Mesenchymal stem cell (in vitro differentiated cells and primary cell): ENCODE measurements around the gene HIRA. TPM values are rescaled to one million over a fixed set of nuclear protein-coding genes. Genes with fewer than 3 reads are reported as not detected.
A peak's percentile ranks its signal among the peaks of the same experiment; 100 is the strongest.

Experiments
- DNase-seq: peaks from one replicate; pipeline ENCODE4 v3.0.0-alpha.2; 2013
- H2AFZ ChIP-seq: one replicate; pipeline ENCODE4 v1.6.1; 2013; ENCODE audit warnings: low read depth, mild to moderate bottlenecking, control low read depth, inconsistent platforms, low read length, moderate library complexity
- H2AK5ac ChIP-seq: 2 replicates; pipeline ENCODE4 v1.6.1; 2013; ENCODE audit warnings: low read length, moderate library complexity, mild to moderate bottlenecking, inconsistent platforms; ENCODE audit not compliant: severe bottlenecking
- H2BK120ac ChIP-seq: one replicate; pipeline ENCODE4 v1.6.1; 2013; ENCODE audit warnings: low read depth, mild to moderate bottlenecking, inconsistent platforms, low read length, moderate library complexity
- H2BK12ac ChIP-seq, 2 experiments: one replicate each; pipeline ENCODE4 v1.6.1; 2013; ENCODE audit warnings: inconsistent platforms in 2 of 2, low read length in 2 of 2, mild to moderate bottlenecking in 2 of 2, moderate library complexity in 2 of 2, control low read depth in 1 of 2
- H2BK15ac ChIP-seq: one replicate; pipeline ENCODE4 v1.6.1; 2013; ENCODE audit warnings: mild to moderate bottlenecking, low read depth, inconsistent platforms; ENCODE audit not compliant: poor library complexity, severe bottlenecking
- H2BK5ac ChIP-seq: 2 replicates; pipeline ENCODE4 v1.6.1; 2013; ENCODE audit warnings: low read depth, mild to moderate bottlenecking, low read length, control low read depth, inconsistent platforms; ENCODE audit not compliant: poor library complexity, severe bottlenecking
- H3K14ac ChIP-seq, 2 experiments: one replicate each; pipeline ENCODE4 v1.6.1; 2013; ENCODE audit warnings: inconsistent platforms in 2 of 2, low read length in 2 of 2, control low read depth in 1 of 2, mild to moderate bottlenecking in 1 of 2, moderate library complexity in 1 of 2
- H3K18ac ChIP-seq, 2 experiments: one replicate each; pipeline ENCODE4 v1.6.1; 2013; ENCODE audit warnings: inconsistent platforms in 2 of 2, low read length in 2 of 2, control low read depth in 1 of 2, low read depth in 1 of 2, mild to moderate bottlenecking in 1 of 2
- H3K23ac ChIP-seq, 2 experiments: one replicate each; pipeline ENCODE4 v1.6.1; 2013; ENCODE audit warnings: inconsistent platforms in 2 of 2, low read length in 2 of 2, mild to moderate bottlenecking in 2 of 2, moderate library complexity in 2 of 2, control low read depth in 1 of 2
- H3K27ac ChIP-seq: 2 replicates; pipeline ENCODE4 v1.5.1; 2013; ENCODE audit warnings: mild to moderate bottlenecking, moderate library complexity, low read length, control low read depth, inconsistent platforms; ENCODE audit not compliant: poor library complexity, severe bottlenecking
- H3K27me3 ChIP-seq, 2 experiments: 2 replicates each; pipeline versions ENCODE4 v1.6.1 to v1.7.0; 2013; ENCODE audit warnings: low read length in 2 of 2, mild to moderate bottlenecking in 2 of 2, moderate library complexity in 2 of 2, control low read depth in 1 of 2, inconsistent platforms in 1 of 2; ENCODE audit not compliant: control insufficient read depth in 1 of 2, insufficient read depth in 1 of 2
- H3K36me3 ChIP-seq, 2 experiments: 2 replicates each; pipeline versions ENCODE4 v1.6.1 to v1.7.0; 2013; ENCODE audit warnings: low read length in 2 of 2, control low read depth in 1 of 2, inconsistent platforms in 1 of 2, low read depth in 1 of 2, mild to moderate bottlenecking in 1 of 2; ENCODE audit not compliant: insufficient read depth in 2 of 2, control insufficient read depth in 1 of 2
- H3K4ac ChIP-seq, 2 experiments: one replicate each; pipeline ENCODE4 v1.6.1; 2013; ENCODE audit warnings: inconsistent platforms in 2 of 2, low read length in 2 of 2, mild to moderate bottlenecking in 2 of 2, moderate library complexity in 2 of 2, control low read depth in 1 of 2, low read depth in 1 of 2
- H3K4me1 ChIP-seq: 2 replicates; pipeline ENCODE4 v1.6.1; 2013; ENCODE audit warnings: low read depth, low read length, control low read depth; ENCODE audit not compliant: control insufficient read depth, insufficient read depth
- H3K4me2 ChIP-seq: 2 replicates; pipeline ENCODE4 v1.6.1; 2013; ENCODE audit warnings: low read length, mild to moderate bottlenecking, inconsistent platforms; ENCODE audit not compliant: poor library complexity, severe bottlenecking
- H3K4me3 ChIP-seq, 2 experiments: 2 replicates each; pipeline versions ENCODE4 v1.5.1 to v1.7.0; 2013; ENCODE audit warnings: low read length in 2 of 2, mild to moderate bottlenecking in 2 of 2, control low read depth in 1 of 2, low read depth in 1 of 2; ENCODE audit not compliant: insufficient read depth in 1 of 2
- H3K79me1 ChIP-seq: replicated peaks from 2 replicates; pipeline ENCODE4 v1.6.1; 2013; ENCODE audit warnings: mild to moderate bottlenecking, control low read depth, low read length, inconsistent platforms; ENCODE audit not compliant: poor library complexity, severe bottlenecking
- H3K9ac ChIP-seq: 2 replicates; pipeline ENCODE4 v1.7.0; 2013; ENCODE audit warnings: mild to moderate bottlenecking, low read length, moderate library complexity
- H3K9me3 ChIP-seq: 2 replicates; pipeline ENCODE4 v1.7.0; 2013; ENCODE audit warnings: mild to moderate bottlenecking, low read length; ENCODE audit not compliant: control insufficient read depth
- H4K8ac ChIP-seq: one replicate; pipeline ENCODE4 v1.6.1; 2013; ENCODE audit warnings: inconsistent platforms, mild to moderate bottlenecking, low read length, moderate library complexity
- H4K91ac ChIP-seq: one replicate; pipeline ENCODE4 v1.6.1; 2013; ENCODE audit warnings: mild to moderate bottlenecking, low read length, inconsistent platforms
- WGBS: methylation state at CpG from one replicate; pipeline ENCODE4 v1.1.7; 2013; ENCODE audit warnings: mixed read lengths; 5-methylcytosine and 5-hydroxymethylcytosine counted together
- small RNA-seq: library from polyadenylated mRNA; stranded (forward); fragments of <200 nt; extraction: miRNeasy Mini kit (QIAGEN cat#:217004); gene quantifications from one replicate; pipeline ENCODE3, GENCODE V24; 2013; ENCODE audit warnings: low read depth

Gene HIRA

DNA sequence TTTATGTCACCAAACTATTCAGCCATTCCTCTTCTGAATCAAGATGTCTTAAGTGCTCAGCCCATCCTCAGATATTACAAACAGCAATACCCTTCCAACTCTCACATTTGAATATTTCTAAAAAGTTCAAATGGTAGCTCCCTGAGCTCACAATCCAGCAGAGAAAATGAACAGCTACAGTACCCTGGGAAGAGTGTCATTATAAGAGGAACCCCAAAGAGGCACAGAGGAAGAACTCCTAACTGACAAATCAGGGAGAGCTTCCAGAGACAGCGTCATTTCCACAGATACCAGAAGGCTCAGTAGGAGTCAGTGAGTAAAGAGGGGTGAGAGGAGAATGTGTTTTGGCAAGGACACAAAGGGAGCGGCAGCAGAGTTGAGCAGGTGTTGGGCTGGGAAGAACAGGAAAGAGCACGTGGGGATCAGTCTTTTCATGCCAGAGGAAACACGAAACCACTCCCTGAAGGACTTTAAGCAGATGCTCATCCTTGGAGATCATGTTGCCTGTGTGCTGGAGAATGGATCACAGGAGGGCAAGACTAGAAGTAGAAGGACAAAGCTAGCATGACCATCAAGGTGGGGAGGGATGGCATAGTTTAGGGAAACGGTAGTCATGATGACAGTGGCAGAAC lies 144.3 kb downstream of the HIRA start:
- Histone ChIP-seq H3K27ac (peak overlapping the region; percentile 5), H3K79me1 (peaks cover 20% of the 10 kb centered on the region), H3K36me3 (no peaks in the 10 kb centered on the region), H2BK12ac (no peak overlapping the region), H3K9ac (no peak overlapping the region), H3K14ac (no peak overlapping the region), H3K4me3 (no peak overlapping the region), H3K9me3 (no peaks in the 10 kb centered on the region), H3K4me1 (peaks cover 17% of the 10 kb centered on the region), H2BK5ac (no peak overlapping the region), H3K4ac (no peak overlapping the region), H3K23ac (no peak overlapping the region), H3K18ac (no peak overlapping the region), H2AFZ (no peak overlapping the region), H4K91ac (no peak overlapping the region), H3K4me2 (no peak overlapping the region), H2BK120ac (no peak overlapping the region), H2AK5ac (peak overlapping the region; percentile 58), H3K27me3 (no peaks in the 10 kb centered on the region), H4K8ac (no peak overlapping the region), H2BK15ac (peak overlapping the region; percentile 96)
- DNase-seq, result no peak
- WGBS, result 81% methylated on average over 5 of the region's 5 CpGs

DNA sequence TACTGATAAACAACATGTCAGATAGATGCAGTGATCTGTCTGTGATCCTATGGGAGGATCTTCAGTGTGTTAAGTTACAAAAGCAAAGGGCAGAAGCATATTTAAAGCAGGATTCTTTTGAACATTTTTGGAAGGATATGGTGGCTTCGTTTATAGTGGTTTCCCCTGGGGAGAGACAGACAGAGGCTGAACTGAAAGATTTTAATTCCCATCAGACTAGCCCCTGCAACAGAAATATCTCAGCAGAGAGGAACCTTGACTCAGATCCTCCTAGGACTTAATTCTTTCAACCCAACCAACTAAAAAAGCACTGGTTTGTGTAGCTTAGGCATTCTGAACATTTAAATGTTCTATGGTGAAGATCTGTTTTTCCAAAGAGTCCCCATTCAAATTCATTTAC lies 145.7 kb downstream of the HIRA start:
- H3K27me3 ChIP-seq, result no peaks in the 10 kb centered on the region
- H4K8ac ChIP-seq, result no peak overlapping the region
- no peak overlapping the region for H3K14ac ChIP-seq
- 56% methylated on average over 1 of the region's 1 CpG for WGBS
- no peak overlapping the region for H3K27ac ChIP-seq
- no peak overlapping the region for H3K4me2 ChIP-seq
- peak overlapping the region; percentile 15 for H3K9ac ChIP-seq
- no peak overlapping the region for H2AFZ ChIP-seq
- no peak overlapping the region for H2BK12ac ChIP-seq
- no peak overlapping the region for H3K18ac ChIP-seq
- peaks cover 21% of the 10 kb centered on the region for H3K79me1 ChIP-seq
- no peak overlapping the region for H2BK5ac ChIP-seq
- no peaks in the 10 kb centered on the region for H3K9me3 ChIP-seq
- H3K4me3 ChIP-seq, result peak overlapping the region in 1 of 2 experiments; percentile 45
- no peak overlapping the region for H2BK120ac ChIP-seq
- DNase-seq, result no peak
- no peak overlapping the region for H3K23ac ChIP-seq
- no peak overlapping the region for H4K91ac ChIP-seq
- H3K4me1 ChIP-seq, result peaks cover 16% of the 10 kb centered on the region
- no peaks in the 10 kb centered on the region for H3K36me3 ChIP-seq
- no peak overlapping the region for H2AK5ac ChIP-seq
- no peak overlapping the region for H3K4ac ChIP-seq
- H2BK15ac ChIP-seq, result no peak overlapping the region

Small RNA genes lying within 50 kb of the gene (small RNA-seq; reads per million reads assigned to genes)
- gene RN7SL168P, result not detected
